Lower leg skin (tissue), 4 donors: ENCODE results near the gene MRPL34. TPM values are rescaled to one million over a fixed set of nuclear protein-coding genes. Genes with fewer than 3 reads are reported as not detected.

Source experiments
- DNase-seq, 2 donors: peaks; one replicate each; pipeline ENCODE4 v3.0.0-alpha.2; 2019; ENCODE audit warnings: low spot score in 2 of 2
- H3K4me3 ChIP-seq: fragments of 200-600 bp; sonication (generic); 2 replicates; pipeline ENCODE4 v1.5.1; 2017; ENCODE audit warnings: mild to moderate bottlenecking, low read depth; ENCODE audit not compliant: poor library complexity, severe bottlenecking
- POLR2A ChIP-seq, 2 donors: fragments of 450-650 bp; IDR thresholded peaks; one replicate each; pipeline ENCODE4 v1.6.1; 2016 to 2017; ENCODE audit warnings: antibody characterized with exemption in 2 of 2, mild to moderate bottlenecking in 1 of 2, moderate library complexity in 1 of 2
- WGBS, 2 donors: methylation state at CpG; one replicate each; pipeline ENCODE4 v1.1.5; 2018; 5-methylcytosine and 5-hydroxymethylcytosine counted together
- intact Hi-C: fragments of 100-400 bp; cut with DNase I; formaldehyde crosslinking; loops from one replicate; pipeline ENCODE4 v1.15.0; 2023; ENCODE audit warnings: low total_unique reads
- total RNA-seq, 4 donors: library from RNA; depleted of rRNA; stranded (reverse); fragments of >200 nt; gene quantifications; one replicate each; pipeline ENCODE4 v1.1.0, GENCODE V29; 2016
- TF ChIP-seq, protein P1 (sequence below), 3 donors: fragments of 450-650 bp; IDR thresholded peaks; one replicate each; pipeline ENCODE4 v1.5.1; 2016; ENCODE audit warnings: antibody characterized with exemption in 3 of 3, mild to moderate bottlenecking in 3 of 3, moderate library complexity in 2 of 3

The MRPL34 gene
- total RNA-seq, 4 donors from 2014 or later, result 88.4 to 228 (median 131) TPM

DNA sequence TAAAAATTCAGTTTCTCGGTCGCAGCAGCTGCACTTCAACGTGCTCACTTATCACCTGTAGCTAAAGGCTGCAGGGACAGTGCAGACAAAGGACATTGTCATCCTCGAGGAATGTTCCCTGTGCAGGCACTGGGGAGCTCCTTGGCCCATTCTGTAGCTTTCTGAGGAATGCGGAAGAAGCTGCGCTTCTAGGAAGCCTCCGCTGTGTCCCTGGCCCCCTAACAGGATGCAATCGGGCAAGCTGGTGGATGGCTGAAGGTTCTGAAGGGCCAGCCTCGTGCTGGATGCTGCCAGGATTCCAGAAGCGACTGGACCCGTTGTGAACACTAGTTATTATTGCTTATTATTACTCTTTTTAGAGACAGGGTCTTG, 20.9 kb downstream of the MRPL34 start:
- TF ChIP-seq POLR2A (IDR thresholded peaks at IDR 0.05), result no peak
- TF ChIP-seq, protein P1, sequence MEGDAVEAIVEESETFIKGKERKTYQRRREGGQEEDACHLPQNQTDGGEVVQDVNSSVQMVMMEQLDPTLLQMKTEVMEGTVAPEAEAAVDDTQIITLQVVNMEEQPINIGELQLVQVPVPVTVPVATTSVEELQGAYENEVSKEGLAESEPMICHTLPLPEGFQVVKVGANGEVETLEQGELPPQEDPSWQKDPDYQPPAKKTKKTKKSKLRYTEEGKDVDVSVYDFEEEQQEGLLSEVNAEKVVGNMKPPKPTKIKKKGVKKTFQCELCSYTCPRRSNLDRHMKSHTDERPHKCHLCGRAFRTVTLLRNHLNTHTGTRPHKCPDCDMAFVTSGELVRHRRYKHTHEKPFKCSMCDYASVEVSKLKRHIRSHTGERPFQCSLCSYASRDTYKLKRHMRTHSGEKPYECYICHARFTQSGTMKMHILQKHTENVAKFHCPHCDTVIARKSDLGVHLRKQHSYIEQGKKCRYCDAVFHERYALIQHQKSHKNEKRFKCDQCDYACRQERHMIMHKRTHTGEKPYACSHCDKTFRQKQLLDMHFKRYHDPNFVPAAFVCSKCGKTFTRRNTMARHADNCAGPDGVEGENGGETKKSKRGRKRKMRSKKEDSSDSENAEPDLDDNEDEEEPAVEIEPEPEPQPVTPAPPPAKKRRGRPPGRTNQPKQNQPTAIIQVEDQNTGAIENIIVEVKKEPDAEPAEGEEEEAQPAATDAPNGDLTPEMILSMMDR (IDR thresholded peaks at IDR 0.05), result no peak
- H3K4me3 ChIP-seq, result no peak overlapping the region
- 76 to 77% methylated on average over 11 of the region's 11 CpGs for WGBS, 2 donors
- intact Hi-C loops, result no loop called here
- DNase-seq, result no peak

DNA sequence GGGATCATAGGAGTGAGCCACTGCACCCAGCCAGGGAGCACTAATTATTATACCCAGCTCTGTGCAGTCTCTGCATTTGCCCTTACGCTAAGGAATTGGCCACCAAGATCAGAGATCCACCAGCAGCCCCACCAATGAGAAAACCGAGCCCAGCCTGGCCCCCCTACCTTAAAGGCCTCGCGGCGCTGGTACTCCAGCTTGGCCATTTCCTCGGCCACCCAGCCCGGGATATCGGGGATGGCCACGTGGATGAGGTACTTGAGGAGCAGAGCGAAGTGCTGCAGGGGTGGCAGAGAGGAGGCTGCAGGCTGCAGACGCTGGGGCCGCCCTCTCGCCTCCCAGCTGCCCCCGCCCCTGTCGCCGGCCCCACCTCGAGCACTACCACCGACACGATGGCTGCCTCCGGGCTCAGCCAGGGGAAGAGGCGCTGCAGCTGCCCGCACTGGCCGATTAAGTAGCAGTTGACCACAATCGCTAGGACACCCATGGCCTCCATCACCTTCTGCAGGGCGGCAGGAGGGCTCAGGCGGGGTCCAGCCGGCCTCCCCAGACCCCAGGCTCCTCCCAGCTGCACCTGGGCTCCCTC, 21.5 kb downstream of the MRPL34 start:
- intact Hi-C loops, result no loop called here

DNA sequence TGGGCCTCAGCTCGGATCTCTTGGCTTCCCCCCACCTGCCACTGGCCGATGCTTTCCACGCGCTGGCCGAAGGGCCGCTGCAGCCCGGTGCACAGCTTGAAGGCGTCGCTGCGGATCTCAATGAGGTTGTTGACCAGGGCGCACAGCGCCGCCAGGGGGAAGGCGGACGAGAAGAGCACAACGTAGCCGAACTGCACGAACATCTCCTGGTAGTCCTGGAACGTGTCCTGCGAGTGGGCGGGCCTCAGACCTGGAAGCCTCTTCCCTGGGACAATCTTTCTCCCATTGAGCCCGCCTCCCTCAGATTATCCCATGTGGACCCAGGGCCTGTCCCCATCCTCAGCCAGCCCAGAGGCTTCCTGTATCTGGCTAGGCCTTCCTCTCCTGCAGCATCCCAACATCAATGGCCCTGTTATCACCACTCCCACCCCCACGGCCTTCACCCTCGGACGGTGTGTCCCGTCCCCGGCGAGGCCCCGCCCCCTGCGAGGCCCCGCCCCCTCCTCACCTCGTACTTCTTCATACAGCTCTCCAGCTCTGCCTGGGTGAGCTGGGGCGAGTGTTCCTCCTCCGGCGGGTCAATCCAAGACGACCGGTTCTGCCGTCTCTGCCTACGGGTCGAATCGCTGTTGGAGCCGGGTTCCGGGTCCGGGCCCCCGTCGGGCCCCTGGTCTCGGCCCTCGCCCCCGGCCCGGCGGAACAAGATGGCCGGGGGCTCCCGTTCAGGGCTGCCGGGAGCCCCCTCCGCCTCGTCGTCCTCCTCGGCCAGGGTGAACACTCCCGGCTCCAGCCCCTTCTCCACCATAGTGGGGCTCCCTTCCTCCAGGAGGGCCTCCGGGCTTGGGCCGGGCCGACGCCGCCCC, 22.2 kb downstream of the MRPL34 start:
- H3K4me3 ChIP-seq, result peak overlapping the region; percentile 18
- DNase-seq, result peak in 1 of 2 donors; percentile 64
- intact Hi-C loops, result no loop called here
- TF ChIP-seq, protein P1 (IDR thresholded peaks at IDR 0.05), result no peak
- TF ChIP-seq POLR2A (IDR thresholded peaks at IDR 0.05), result no peak
- 38 to 42% methylated on average over 49 to 54 of the region's 64 CpGs for WGBS, 2 donors

More for the DNA sequence above, 21.5 kb downstream of the MRPL34 start:
- H3K4me3 ChIP-seq, result no peak overlapping the region
- 91 to 92% methylated on average over 7 to 24 of the region's 27 CpGs for WGBS, 2 donors
- no peak for DNase-seq
- no peak for TF ChIP-seq POLR2A (IDR thresholded peaks at IDR 0.05)
- TF ChIP-seq, protein P1 (IDR thresholded peaks at IDR 0.05), result no peak

DNA sequence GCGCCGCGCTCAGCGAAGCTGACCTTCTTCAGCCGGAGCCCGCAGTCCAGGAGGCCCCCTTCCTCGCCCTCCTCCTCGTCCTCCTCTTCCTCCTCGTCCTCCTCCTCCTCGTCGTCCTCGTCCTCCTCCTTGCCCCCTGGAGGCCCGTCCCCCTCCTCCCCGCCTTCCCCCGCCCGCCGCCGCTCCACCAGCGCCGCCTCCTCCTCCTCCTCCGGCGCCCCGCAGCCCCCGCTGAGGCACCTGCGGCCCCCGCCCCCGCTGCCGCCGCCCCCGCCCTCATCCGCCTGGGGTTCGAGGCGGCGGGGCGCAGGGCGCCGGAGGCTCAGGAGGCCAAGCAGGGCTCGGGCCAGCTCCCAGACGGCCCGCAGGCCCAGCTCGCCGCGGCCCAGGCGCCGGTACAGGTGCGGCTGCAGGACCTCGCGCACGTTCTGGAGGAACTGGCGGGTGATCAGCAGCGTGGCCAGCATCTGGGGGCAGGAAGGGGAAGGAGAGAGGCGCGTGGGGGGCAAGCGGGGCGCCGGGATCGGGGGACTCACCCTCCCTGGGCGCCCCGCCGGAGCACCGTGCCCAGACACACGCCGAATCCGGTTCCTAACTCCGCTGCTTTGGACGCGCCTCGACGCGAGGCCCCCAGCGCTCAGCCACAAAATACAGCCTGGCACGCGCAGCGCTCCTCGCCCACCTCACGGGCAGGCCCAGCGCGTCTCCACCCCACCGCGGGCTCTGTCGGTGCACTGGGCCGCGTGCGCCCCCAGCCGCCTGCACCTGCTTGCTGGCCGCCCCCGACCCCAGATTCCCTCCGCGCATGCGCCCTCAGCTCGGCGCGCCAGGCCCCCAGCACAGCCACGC, 23.1 kb downstream of the MRPL34 start:
- intact Hi-C loops, result no loop called here
- no peak for DNase-seq
- 27 to 50% methylated on average over 38 to 59 of the region's 94 CpGs for WGBS, 2 donors
- H3K4me3 ChIP-seq, result peak overlapping the region; percentile 18
- TF ChIP-seq POLR2A (IDR thresholded peaks at IDR 0.05), result no peak
- TF ChIP-seq, protein P1 (IDR thresholded peaks at IDR 0.05), result no peak

DNA sequence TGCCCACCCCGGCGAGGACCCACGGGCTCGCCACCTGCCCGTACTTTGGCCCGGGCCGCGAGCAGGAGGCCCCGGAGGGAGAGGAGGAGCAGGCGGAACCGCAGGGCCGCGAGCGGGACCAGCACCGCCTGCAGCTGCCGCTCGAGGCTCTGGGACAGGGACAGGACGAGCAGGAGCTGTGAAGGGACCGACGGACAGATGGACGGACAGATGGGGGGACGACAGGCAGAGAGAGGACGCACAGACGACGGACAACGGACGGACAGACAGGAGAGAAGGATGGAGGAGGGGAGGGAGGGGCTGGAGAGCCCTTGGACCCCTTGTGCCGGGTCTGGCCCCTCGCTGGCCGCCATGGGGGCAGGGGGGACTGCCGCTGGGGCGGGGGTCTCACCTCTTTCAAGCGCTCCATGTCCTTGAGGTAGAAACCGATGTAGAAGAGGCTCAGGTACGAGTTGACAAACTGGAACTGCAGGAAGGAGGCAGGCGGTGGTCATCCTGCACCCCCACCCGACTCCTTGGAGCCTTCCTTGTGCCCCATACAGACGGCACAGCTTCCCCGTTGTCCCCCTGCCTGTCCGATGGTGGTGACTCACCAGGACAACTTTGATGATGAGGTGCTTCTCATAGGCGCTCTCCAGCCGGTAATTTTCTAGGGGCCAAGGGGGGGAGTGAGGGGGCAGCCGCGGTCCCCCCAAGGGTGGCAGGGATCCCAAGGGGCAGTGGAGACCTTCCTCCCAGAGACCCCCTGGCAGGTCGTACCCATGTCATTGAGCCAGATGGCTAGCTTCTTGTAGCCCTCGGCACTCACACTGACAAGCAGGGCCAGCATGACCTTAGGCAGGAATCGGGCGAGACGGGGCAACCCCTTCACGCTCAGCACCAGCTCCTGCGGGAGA, 23.9 kb downstream of the MRPL34 start:
- H3K4me3 ChIP-seq, result no peak overlapping the region
- DNase-seq, result no peak
- intact Hi-C loops, result no loop called here
- WGBS, 2 donors, result 58 to 69% methylated on average over 42 to 51 of the region's 51 CpGs
- TF ChIP-seq, protein P1 (IDR thresholded peaks at IDR 0.05), result no peak
- no peak for TF ChIP-seq POLR2A (IDR thresholded peaks at IDR 0.05)
